GM12865 (cell line): ENCODE results near the gene UBE2J1.
"Not testable (repeated sequence)": the region's sequence is repeated elsewhere in the genome, so short reads cannot be mapped to it uniquely, and the experiment has no call there.

Experiments used
- DNase-seq: peaks from one replicate; pipeline ENCODE4 v3.0.0; 2010; ENCODE audit warnings: low read depth
- H3K4me3 ChIP-seq: 2 replicates; pipeline ENCODE4 v1.5.1; 2011; ENCODE audit warnings: mild to moderate bottlenecking, low read depth, low read length, control low read depth
- TF ChIP-seq, protein P1 (sequence below): IDR thresholded peaks from 2 replicates; pipeline ENCODE4 v1.5.1; 2011; ENCODE audit warnings: low read length, control low read depth, low read depth, inconsistent platforms; ENCODE audit not compliant: insufficient read depth; ENCODE audit errors: missing control alignments

UBE2J1 gene, protein sequence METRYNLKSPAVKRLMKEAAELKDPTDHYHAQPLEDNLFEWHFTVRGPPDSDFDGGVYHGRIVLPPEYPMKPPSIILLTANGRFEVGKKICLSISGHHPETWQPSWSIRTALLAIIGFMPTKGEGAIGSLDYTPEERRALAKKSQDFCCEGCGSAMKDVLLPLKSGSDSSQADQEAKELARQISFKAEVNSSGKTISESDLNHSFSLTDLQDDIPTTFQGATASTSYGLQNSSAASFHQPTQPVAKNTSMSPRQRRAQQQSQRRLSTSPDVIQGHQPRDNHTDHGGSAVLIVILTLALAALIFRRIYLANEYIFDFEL

DNA sequence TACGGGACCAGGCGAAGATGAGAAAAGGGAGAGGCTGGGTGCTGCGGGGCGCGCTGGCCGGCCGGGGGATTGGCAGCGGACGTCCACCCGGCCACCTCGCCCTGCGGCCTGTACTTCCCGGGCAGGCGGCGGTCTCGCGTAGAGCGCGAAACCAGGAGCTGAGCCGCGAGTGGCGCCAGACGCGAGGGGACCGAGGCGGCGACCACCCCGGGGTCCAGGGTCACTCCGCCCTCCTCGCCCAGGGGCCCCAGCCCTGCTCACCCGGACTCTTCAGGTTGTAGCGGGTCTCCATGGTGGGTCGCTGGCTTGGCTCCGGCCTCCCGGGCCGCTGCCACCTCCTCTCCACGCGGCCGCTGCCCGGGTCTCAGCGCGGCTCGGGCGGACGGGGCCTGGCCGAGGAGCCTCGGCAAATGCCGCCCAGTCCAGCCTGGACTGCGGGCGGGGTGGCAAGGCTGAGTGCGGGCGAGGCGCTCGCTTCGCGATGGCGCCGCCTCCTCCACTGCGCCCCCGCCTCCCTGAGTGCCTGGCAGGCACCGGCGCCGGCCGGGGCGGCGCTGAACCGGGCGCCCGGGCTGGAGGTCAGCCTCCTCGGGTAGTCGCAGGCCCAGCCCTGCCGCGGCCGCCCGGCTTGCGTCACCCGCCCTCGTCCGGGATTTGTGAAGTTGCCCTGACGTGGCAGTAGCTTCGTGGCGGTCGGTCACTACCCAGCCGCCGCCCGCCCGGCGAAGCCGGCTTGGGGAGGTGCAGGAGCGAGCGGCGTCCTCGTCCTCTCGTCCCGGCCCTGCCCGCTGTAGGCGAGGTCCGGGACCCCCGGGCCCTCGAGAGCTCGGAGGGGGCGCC, at the start of gene UBE2J1:
TSS of gene UBE2J1 (minus strand) at position 445 of the 840 bp plus-strand sequence. CDS start at position 292, 153 bp downstream.
- H3K4me3 ChIP-seq = peak within 1 kb of the TSS; percentile 100
- TF ChIP-seq, protein P1, sequence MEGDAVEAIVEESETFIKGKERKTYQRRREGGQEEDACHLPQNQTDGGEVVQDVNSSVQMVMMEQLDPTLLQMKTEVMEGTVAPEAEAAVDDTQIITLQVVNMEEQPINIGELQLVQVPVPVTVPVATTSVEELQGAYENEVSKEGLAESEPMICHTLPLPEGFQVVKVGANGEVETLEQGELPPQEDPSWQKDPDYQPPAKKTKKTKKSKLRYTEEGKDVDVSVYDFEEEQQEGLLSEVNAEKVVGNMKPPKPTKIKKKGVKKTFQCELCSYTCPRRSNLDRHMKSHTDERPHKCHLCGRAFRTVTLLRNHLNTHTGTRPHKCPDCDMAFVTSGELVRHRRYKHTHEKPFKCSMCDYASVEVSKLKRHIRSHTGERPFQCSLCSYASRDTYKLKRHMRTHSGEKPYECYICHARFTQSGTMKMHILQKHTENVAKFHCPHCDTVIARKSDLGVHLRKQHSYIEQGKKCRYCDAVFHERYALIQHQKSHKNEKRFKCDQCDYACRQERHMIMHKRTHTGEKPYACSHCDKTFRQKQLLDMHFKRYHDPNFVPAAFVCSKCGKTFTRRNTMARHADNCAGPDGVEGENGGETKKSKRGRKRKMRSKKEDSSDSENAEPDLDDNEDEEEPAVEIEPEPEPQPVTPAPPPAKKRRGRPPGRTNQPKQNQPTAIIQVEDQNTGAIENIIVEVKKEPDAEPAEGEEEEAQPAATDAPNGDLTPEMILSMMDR = no peak
- peak; percentile 95 for DNase-seq

DNA sequence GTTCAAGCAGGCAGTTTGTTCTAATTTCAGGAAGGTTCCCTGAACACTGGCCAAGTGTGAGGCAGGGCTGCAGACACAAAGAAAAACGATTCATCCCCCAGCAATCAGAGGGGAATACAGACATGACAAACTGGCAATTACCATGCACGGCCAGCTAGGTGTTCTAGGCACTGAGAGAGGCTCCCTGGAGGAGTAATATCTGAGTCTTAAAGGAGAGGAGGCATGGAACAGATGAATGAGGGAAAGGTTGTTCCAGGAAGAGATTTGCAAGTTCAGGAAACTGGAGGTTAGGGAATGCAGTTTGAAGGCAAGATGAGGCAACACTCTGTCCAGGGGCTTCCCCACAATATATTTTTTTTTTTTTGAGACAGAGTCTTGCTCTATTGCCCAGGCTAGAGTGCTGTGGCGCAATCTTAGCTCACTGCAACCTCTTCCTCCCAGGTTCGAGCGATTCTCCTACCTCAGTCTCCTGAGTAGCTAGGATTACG, 48.4 kb upstream of the UBE2J1 start:
- no peak for DNase-seq
- no peak overlapping the region for H3K4me3 ChIP-seq
- TF ChIP-seq, protein P1 = no peak

DNA sequence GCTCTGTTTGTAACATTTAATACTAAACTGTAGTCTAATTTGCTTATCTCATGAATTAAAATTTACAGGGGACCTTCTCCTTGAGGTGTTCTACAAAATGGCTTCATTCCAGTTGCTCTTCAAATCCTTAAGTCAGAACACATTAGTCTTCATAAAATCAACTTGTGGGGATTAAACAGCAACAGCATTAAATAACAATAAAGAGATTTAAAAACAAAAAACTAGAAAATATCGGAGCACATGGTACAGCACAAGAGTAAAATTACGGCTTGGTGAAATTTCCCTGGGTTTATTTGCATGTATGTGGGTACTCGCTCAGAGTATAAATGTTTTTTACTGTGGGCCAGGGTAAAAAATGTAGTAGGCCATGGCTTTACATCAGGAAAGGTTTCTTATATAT, 47.5 kb upstream of the UBE2J1 start:
- H3K4me3 ChIP-seq = no peak overlapping the region
- TF ChIP-seq, protein P1 = no peak
- DNase-seq = no peak

DNA sequence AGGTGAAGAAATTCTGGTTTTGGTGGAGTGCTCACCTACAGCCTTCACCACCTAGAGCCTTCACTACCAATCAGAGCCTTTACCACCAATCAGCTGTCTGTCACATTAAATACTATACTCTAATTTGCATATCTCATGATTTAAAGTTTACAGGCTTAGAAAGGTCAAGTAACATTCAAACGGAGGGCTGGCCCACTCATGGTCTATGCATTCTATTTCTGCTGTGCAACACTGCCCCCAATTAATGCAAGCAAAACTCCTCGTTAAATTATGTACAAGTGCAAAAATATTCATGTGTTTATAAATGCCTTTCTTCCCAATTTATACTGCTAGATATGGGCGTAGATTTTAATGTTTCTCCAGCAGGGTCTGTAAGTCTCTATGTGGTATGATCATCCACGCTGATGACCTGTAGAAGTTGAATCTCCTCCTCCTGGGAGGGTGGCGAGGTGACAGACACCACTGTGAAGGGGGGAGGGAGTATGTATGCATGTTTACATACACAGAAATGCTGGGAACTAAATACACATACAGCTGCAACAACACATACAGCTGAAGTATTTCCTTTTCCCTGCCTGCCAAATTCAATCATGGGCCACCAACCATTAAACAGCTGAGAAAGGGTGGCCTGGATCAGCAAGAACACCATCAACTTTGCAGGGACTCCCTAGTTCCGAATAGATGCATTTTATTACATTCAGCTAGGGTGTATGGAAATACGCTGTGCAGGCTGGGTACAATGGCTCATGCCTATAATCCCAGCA, 46.4 kb upstream of the UBE2J1 start:
- TF ChIP-seq, protein P1 = no peak
- no peak for DNase-seq
- no peak overlapping the region for H3K4me3 ChIP-seq

DNA sequence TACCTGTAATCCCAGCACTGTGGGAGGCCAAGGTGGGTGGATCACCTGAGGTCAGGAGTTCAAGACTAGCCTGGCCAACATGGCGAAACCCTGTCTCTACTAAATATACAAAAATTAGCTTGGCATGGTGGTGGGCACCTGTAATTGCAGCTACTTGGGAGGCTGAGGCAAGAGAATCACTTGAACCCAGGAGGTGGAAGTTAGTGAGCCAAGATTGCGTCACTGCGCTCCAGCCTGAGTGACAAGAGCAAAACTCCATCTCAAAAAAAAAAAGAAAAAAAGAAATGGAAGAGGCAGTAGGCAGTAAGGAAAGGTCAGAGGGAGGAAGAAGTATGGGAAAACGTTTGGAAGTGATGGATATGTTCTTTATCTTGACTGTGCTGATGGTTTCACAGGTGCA, 45.4 kb upstream of the UBE2J1 start:
- H3K4me3 ChIP-seq, DNase-seq: not testable (repeated sequence)

DNA sequence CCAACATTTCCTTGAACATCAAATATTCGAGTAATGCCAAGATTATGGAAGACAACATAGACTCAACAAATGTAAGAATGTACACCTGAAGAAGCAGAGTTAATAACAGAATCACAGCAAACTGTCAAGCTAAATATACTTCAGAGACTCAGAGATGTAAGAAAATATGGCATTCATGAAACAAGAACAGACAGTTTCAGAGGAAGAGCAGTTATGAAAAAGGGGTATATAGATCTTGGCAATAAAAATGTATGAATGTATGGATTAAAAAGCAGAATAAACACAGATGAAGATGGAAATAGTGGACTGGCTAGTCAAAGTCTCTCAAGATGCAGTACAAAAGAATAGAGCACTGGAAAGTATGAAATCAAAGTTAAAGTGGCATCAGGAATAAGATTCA, 41.1 kb upstream of the UBE2J1 start:
- no peak for DNase-seq
- TF ChIP-seq, protein P1 = no peak
- no peak overlapping the region for H3K4me3 ChIP-seq

DNA sequence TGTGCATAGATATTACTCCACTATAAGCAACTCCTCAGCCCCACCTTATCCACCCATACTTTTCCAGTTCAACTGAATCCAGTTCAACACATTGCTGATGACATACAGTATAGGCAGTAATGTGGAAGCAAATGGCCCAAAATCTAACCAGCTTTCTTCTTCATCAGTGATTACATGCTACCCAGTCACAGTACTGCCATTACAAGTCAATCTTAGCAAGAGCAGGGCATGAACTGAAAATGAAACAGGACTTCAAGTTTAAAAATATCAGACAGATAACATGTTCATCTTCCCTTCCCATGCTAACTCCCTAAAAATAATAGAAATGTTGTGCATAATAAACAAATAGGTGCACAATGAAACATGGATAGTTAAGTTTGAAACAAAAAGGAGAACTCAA, 40.3 kb upstream of the UBE2J1 start:
- TF ChIP-seq, protein P1 = no peak
- no peak overlapping the region for H3K4me3 ChIP-seq
- peak; percentile 40 for DNase-seq
